ENCODE measurements around the gene SNAI3.

Gene SNAI3

DNA sequence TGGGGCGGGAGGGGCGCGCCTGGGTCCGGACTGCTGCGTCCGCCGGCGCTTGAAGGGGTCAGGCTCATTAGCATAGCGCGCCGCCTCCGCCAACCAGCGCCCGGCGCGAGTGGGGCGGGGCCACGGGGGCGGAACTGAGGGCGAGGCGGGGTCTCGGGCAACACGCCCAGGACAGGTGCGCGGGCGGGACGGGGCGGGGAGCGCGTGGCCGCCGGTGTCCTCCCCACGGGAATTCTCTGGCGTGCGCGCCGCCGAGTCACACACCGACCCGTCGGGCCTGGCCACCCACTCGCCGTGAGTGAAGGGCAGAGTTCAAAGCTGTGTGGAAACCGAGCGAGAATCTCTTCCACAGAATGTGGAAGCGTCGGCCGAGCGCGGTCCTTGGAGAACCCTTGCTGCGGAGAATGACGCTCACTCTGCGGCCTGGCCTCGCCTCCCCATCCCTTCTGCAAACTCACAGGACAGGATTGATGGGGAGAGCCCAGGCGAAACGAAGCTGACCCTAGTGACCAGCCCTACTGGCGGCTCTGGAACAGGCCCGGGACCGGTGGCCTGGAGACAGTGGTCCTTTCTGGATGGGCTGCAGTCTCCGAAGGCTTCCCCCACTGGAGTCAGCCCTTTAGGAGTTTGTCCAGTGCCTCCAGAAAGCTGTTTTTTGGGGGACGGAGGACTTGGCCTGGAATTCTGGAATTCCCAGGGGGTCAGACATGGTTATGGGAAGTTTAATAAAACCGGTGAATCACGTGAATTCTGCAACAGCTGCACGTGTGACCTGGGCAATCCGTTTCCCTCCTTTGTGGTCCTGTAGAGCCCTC, at the start of gene SNAI3:
SNAI3 (minus strand) TSS at position 69 of the 815 bp plus-strand sequence. CDS start 101 bp downstream, outside the sequence.
- DNase-seq, result peak; percentile 64 to 73

DNA sequence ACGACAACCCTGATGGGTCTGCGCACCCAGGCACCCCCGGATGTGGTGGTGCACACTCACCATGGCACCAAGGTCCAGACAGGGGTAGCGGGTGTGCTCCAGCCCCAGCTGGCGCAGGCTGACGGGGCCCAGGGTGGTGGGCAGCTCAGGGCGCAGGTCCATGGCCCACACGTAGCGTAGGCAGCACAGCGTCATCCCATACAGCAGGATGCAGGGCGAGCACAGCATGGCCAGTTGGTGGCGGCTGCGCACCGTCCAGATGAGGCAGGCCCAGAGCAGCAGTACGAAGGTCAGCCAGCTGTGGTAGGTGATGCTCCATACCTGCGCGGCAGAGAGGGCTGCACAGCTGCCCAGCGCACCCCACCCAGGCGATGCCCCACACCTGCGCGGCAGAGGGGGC, 49.8 kb upstream of the SNAI3 start:
- DNase-seq, result no peak

DNA sequence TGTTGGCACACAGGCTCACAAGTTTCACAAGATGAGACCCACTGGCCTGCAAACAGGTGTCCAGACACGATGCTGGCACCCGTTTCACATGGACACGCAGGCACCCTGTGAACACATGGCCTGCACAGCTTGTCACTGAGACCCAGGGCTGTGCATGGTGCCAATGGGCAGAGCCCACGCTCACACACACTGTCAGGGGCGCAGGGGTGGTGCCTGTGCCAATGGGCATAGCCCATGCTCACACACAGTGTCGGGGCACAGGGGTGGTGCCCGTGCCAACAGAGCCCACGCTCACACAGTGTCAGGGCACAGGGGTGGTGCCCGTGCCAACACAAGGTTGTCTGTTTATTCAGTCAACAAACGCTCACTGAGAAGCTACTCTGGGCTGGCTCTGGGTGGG, 49.3 kb upstream of the SNAI3 start:
- no peak for DNase-seq

DNA sequence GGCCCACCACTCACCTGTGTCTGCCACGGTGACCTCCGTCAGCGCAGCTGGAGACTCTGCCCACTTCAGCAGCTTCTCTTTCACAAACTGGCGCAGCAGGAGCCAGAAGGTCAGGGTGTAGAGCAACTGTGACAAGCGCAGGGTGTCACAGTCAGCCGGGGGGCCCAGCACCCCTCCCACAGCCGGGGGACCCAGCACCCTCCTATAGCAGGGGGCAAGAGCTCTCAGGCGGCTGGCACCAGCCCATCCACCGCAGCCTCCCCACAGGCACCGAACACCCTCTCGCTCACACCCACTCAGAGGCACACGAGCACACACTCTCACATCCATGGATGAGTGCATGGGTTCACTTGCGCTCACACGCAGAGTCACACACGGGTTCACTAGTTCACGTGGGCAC, 48.8 kb upstream of the SNAI3 start:
- DNase-seq, result no peak

DNA sequence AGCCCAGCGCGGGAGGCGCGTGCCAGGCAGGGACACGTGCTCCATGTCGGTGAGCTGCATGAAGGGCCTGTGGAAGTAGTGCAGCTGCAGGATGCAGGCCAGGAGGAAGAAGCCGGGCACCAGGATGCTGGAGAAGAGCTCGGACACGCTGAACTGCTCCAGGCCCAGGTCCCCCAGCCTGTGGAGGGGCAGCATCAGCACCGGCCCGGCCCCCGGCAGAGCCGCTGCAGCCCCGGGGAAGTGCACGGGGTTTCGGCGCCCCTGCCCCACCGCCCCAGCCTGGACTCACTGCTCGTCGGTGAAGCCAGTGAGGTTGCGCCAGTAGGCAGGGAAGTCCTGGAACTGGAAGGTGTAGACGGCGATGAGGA, 48.0 kb upstream of the SNAI3 start:
- no peak for DNase-seq

DNA sequence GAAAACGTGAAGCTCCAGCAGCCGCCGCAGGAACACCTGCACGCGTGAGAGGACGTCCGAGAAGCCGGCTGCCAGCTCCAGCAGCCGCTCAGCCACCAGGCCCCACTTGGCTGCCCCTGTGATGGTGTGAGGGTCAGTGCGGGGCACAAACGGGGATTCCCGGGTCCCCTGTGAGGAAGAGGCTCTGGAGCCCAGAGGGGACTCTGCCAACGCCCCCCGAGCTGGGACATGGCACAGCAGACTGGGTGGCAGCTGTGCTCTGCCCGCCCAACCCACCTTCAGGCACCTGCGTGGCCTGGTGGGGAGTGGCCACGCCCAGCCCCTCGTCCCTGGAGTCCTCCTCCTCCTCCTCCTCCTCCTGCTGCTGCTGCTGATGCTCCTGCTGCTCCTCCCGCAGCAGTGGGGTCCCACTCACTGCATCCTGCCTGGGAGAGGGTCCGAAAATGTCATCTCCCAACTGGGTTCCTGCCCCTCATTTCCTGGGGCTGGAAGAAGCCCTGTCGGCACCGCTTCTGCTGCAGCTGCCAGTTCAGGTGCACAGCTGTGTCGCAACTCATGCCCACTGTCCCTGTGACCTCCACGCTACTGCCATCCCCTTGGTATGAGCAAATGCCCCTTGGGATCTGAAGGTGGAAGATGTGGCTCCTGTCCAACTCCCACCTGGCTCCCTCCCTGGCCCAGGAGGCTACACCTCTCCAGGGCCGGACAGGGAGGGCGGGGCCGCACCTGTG, 47.5 kb upstream of the SNAI3 start:
- no peak for DNase-seq

DNA sequence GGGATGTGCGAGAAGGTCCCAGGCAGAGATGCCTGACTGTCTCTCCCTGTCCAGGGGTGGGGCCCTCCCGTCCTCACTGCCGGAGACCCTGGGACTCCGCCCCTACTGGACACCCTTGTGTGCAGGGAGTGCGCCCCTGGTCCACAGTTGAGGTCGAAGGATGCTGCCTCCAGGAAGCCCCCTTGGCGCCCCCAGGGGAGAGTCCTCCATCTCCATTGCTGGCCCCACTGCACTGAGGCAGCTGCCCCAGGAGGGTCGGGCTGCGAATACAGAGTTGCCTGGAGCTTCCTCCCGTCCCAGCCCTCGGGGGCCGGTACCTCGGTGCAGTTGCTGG, 46.6 kb upstream of the SNAI3 start:
- no peak for DNase-seq

DNA sequence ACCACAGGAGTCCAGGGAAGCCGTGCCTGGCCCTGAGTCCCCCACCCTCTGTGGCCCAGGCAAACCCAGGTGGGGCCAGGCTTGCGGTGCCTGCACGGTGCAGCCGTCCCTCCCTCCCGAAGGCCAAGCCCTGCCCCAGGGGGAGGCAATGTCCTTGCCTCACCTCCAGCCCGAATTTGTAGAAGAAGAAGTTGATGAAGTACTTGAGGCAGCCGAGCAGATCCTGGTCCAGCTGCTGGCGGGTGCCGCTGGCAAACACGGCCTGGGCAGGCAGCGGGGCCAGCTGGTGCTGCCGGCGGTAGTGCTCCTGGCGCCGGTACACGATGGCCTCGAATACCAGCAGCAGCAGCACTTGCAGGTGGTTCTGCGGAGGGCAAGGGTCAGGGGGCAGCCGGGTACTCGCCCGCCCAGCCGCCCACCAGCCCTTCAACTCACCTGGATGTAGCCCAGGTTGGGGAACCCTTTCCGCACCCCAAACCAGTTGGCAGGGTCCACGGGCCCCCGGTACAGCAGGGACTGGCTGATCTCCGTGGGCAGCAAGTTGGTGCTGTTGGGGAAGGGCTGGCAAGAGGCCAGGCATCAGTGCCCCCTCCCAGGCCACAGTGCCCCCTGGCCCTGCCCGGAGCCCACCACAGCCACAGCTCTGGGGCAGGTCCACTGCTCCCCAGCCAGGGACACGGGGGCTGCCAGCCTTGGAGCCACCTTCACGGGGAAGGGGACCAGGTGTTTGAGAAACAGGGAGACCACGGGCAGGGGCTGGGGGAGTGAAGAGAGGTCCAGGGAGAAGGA, 46.1 kb upstream of the SNAI3 start:
- peak in 1 of 2 experiments; percentile 5 for DNase-seq

DNA sequence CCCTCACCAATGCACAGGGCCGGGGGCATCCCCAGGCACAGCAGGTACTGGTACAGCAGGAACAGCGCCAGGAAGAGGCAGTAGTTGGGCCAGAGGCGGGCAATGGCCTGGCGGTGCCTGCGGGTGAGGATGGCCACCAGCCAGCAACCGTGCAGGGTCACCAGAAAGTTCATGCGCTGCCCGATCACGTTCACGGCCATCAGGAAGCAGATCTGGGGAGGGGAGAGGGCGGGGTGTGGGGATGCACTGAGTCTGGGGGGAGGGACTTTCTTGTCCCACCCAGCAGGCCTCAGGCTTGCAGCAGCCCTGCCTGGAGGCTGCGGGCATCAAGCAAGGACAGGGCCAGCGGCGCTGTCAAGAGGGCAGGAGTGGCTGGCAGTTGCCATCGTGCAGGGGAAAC, 45.4 kb upstream of the SNAI3 start:
- DNase-seq, result no peak

DNA sequence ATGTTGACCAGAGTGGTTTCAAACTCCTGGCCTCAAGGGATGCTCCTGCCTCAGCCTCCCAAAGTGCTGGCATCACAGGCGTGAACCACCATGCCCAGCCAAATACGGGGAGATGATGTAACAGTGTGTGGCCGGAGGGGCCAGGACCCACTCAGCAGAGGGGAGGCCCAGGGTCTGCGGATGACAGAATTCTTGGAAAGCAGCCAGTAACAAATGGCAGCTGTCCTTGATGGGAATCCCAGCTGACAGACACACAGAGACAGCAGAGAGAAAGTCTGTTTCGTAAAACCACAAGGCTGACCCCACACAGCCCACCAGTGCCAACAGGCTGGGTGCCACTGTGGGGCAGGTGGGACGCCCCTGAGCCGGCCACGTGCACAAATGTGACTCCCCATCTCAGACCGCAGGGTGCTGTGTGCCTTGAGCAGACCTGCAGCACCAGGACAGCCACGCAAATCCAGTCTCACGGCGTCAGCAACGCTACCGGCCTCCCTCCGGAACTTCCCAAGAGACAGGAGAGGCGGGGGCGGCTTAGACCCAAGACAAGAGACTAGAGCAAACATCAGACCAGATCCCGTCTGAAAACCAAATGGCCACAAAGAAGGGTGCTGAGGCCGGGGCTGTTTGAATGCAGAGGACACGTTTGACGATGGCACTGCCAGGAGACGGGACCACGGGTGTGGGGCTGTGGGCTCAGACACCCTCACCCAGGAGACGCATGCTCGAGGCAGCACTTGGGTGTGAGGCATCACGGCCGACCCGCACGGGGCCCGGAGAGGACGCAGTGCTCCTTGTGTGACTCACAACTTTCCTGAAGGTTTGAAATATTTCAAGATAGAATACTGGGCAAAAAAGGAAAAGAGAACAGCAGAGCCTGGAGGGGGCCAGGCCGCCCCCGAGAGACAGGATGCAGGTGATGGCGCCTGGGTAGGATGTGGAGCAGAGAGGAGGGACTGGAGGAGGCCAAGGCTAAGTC, 44.6 kb upstream of the SNAI3 start:
- no peak for DNase-seq

DNA sequence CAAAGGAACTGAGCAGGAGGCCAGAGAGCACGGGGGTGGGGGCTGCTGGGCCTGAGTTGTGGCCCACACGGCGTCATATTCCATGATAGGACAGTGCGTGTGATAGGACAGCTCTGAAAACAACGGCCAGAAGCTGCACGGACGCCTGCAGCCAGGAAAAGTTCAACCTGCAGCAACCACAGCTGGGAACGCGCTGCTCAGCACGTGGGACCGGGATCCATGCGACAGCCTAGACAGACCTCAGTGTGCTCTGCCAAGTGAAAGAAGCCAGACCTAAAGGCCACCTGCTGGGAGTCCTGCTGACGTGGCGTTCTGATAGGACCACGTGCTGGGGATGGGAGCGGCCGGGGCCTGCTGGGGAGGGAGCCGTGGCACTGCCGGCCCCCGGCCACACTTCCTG, 41.6 kb upstream of the SNAI3 start:
- DNase-seq, result no peak

DNA sequence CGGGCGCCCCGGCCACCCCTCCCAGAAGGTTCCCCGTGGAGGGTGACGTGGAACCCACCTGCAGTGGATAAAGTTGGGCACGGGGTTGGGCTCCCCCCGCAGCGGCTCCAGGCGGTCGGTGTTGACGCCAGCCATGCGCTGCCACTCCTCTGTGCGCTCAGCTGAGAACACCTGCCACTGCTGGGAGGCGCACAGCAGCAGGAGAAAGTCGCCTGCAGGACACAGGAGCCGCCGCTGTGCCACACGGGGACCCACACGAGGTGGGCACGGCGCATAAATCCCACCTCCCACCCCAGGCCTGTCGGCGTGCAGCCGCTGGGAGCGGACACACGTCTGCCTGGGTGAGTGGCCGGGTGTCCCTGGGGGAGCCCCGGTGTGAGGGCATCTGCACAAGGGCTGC, 40.7 kb upstream of the SNAI3 start:
- DNase-seq, result peak in 1 of 2 experiments; percentile 1

DNA sequence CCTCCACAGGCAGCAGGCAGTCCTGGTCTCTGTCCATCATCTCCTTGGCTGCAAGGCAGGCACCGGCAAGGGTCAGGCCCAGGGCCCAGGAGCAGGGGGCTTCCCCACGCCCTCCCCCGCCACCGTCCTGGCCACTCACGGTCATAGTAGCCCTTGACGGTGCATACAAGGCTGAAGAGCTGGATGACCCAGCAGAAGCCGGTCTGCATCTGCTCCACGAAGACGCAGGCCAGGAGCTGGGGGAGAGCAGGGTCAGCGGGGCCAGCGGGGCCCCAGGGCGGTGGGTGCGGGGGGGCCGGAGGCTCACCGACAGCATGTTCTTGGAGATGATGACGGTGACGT, 40.1 kb upstream of the SNAI3 start:
- no peak for DNase-seq

DNA sequence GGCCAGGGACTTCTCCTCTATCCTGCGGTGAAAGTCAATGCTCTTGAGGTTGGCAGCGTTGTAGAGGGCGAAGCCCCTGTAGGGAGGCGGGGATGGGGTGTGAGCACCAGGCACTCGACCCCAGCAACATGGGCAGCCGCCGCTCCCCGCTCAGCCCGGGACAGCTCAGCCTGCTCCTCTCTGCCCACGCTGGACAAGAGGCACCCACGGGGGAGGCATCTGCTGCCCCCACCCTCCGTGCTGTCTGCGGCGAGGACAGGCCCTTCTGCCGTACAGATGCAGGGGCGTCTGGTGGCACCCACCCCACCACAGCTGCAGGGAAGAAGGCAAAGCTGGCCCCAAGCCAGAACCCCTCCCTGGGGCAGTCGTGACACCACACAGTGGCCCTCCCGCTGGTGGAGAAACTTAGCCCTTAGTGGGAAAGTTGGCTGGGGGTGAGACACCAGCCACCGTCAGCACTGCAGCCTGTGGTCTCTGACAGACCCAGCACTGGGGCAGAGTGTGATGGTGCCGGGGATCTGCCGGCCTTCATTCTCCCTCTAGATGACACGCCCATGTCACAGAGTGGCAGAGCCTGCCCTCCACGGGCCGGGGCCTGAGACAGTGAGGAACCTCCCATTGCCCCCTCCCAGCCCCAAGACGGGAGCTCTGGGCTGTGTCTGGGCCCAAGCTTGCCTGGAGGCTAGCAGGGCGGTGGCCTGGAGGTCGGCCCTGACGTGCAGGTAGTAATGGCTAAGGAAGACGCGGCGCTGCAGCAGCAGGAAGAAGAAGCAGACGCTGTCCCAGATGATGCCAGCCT, 39.5 kb upstream of the SNAI3 start:
- no peak for DNase-seq

DNA sequence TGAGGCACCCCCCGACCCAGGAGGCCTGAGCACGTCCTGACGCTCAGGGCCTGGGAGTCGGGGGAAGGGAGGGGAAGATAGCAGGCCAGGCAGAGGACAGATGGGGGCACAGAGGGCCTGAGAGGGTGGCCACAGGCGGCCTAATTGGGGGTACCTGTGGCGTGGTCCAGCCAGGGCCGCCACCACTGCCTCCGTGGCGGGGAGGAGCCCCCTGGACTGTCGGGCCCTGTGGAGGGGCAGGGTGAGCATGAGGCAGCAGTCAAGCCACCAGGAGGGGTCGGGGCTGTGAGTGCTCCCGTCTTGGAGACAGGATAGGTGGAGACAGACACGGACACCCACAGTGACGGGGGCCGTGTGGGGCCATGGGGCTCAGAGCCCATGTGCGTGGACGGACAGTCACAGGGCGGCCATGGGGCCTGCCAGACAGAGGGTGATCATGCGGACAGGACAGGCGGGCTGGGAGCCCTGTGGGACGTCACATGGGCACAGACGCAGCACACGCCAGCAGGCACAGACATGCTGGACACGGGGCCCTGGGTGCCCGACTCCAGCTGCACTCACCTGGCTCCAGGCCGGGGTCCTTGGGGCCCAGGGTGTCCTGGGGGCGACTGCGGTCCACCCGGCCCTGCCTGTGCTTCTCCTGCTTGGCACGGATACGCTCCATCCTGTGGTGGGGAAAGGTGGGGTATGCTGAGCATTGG, 38.7 kb upstream of the SNAI3 start:
- no peak for DNase-seq

DNA sequence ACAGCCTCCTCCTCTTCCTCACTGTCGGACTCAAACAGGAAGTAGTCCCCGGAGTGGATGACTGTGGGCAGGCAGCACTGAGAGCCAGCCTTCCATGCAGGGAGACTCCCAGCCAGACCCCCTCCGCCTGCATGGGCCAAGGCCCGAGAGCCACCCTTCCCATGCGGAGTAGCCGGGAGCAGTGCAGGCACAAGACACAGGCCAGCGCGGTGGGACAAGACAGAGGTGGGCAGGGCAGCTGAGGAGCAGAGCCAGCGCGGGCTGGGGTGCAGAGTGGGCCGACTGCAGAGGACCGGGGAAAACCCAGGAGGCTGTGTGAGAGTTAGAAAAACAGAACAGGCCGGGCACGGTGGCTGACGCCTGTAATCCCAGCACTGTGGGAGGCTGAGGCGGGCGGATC, 37.6 kb upstream of the SNAI3 start:
- no peak for DNase-seq

DNA sequence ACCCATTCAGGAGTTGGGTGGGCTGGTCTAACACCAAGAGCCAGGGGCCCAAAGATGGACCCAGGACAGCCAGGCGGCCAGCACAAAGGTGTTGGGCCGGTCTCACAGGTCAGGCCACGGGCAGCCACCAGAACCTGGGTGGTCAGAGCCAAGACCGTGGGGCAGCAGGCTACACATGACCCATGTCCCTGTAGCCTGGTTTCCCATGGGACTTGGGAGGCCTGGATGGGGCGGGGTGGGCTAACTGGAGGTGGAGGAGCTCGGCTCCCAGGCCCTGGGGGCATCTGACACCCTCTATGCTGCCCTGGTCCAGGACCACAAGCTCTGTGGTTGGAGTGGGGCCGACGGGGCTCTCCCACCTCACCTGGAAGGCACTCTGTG, 37.2 kb upstream of the SNAI3 start:
- DNase-seq, result no peak

DNA sequence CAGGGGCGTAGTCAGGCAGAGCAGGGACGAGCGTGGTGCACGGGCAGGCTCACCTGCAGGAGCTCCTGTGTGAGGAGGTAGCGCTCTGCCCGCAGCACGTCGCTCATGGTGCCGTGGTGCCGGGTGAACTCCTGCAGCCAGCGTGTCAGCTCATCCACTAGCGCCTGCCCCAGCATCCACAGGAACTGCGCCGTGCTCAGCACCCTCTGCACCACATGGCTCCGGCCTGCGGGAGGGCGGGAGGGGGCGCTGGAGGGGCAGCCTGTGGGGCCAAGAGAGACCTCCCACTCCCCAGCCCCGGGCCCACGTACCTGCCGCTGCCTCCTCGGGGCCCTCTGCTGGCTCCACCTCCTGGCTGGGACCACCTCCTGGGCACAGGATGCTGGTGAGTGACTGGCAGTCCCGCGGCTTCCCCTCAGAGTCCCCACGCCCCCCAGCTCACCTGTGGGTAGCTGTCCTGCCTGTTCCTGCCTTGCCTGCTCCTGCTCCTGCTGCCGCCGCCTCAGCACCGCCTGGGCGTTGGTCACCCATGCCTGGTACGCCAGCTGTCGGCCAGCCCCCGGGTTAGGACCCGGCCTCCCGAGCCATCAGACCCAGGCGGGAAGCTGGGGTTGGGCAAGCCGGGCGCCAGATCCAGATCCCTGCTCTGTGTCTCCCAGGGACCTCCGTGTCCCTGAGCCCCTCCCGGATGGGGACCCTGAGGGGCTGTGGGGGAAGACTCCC, 36.6 kb upstream of the SNAI3 start:
- no peak for DNase-seq

DNA sequence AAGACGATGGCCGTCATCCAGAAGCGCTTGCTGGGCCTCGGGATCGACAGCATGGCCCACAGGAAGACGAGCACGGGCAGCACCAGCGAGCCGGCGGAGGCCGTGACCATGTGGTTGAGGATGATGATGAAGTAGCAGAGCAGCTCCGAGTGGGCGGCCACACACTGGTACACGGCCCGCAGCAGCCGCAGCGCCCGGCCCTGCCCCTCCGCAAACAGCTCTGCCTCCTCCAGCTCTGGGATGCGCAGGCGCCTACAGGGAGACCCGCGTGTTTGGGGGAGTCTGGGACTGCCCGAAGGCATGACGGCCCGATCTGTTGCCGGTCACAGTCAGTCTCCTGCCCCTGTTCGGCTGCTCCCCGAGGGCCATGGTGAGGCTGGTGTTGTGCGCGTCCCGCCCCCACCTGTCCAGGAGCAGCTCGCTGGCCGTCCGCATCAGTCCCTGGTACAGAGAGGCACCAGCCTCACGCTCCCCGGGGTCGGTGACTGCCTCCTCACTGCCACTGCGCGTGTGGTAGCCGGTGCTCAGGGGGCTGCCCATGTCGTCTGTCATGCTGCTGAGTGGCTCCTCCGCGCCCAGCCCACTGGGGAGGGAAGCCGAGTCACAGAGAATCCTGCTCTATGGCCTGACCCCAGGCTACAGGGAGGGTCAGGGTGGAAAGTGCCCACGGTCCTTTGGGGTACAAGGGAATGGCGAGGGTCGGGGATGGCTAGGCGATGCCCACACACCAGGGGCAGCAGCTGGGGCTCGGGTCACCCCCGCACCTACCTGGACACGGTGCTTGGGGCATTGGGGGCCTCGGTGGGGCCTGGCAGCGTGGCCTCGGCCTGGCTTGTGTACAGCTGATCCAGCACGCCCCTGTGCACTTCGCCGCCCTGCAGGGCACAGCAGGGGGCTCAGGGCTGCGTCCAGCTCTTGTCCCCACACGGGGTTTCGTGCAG, 35.8 kb upstream of the SNAI3 start:
- no peak for DNase-seq

Data from NCI-H2081 (cell line).